GM12891 (cell line): Measurements from ENCODE around the gene PPP1R12B.
"Not testable (repeated sequence)": the region's sequence is repeated elsewhere in the genome, so short reads cannot be mapped to it uniquely, and the experiment has no call there.

ENCODE experiments used
- DNase-seq: peaks from one replicate; pipeline ENCODE4 v3.0.0; 2011; ENCODE audit warnings: low spot score; ENCODE audit not compliant: insufficient read length
- FAIRE-seq: peaks from 2 replicates; lab custom pipeline; 2011; peaks lifted over from hg19 to GRCh38; lab: Jason Lieb, UNC
- PAX5 ChIP-seq: IDR thresholded peaks from 2 replicates; pipeline ENCODE4 v1.6.1; 2011; ENCODE audit warnings: low read length, moderate library complexity, mild to moderate bottlenecking; ENCODE audit not compliant: insufficient read depth, severe bottlenecking
- POLR2A ChIP-seq: IDR thresholded peaks from 2 replicates; pipeline ENCODE4 v1.6.1; 2011; ENCODE audit warnings: low read depth, low read length, control low read depth
- POLR2AphosphoS5 ChIP-seq: IDR thresholded peaks from 2 replicates; pipeline ENCODE4 v1.6.1; 2011; ENCODE audit warnings: low read depth, low read length, control low read depth
- POU2F2 ChIP-seq: IDR thresholded peaks from 2 replicates; pipeline ENCODE4 v1.6.1; 2011; ENCODE audit warnings: low read depth, mild to moderate bottlenecking, control low read depth, low read length, moderate library complexity
- SPI1 ChIP-seq: IDR thresholded peaks from 2 replicates; pipeline ENCODE4 v1.6.1; 2011; ENCODE audit warnings: low read depth, low read length, control low read depth
- TAF1 ChIP-seq: IDR thresholded peaks from 2 replicates; pipeline ENCODE4 v1.6.1; 2011; ENCODE audit warnings: low read depth, low read length, control low read depth

The PPP1R12B gene

DNA sequence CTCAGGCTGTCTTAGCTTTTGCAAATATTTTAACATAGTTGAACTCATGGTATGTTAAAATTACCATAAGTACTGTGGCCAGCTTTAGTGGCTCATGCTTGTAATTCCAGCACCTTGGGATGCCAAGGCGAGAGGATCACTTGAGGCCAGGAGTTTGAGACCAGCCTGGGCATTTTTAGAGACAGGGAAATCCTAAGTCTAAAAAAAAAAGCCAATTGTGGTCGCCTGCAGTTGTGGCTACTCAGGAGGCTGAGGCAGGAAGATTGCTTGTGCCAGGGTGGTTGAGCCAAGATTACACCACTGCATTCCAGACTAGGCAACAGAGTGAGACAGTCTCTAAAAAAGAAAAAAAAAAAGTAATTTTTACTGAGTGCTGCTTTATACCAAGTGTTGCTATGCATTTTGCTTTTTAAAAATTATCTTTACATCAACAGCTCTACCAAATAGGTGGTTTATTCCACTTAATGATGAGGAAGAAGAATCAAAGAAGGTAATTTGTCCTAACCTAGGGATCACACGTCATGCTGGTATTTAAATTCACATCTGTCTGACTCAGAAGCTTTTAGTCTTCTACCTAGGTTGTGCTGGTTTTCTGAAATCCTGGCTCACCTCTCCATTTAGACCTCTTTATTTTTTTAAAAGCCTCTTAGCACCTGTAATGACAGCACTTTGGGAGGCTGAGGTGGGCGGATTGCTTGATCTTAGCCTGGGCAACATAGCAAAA is 16.8 kb downstream of the PPP1R12B start:
- TF ChIP-seq POU2F2 (no peak), POLR2A (no peak), TAF1 (no peak)
- FAIRE-seq, result no peak
- DNase-seq, result no peak

DNA sequence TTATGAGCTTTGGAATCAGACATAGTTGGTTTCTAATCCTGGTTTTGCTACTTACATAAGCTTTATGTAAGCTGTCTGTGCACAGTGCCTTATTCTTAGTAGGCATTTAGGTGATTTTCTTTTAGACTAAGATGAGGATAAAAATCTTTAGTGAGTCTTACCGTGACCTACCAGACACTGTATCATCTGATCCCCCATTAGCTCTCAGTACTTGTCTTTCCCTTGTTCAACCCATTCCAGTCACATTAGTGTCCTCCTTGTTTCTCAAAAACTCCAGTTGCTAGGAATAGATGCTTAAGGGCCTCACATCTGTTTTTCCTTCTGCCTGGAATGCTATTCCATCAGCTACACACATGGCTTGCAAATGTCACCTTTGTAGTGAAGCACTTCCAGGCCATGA is 18.8 kb downstream of the PPP1R12B start:
- FAIRE-seq (no peak), DNase-seq (no peak)
- TF ChIP-seq SPI1 (no peak), POU2F2 (no peak), POLR2AphosphoS5 (no peak), TAF1 (no peak), POLR2A (no peak), PAX5 (no peak)

DNA sequence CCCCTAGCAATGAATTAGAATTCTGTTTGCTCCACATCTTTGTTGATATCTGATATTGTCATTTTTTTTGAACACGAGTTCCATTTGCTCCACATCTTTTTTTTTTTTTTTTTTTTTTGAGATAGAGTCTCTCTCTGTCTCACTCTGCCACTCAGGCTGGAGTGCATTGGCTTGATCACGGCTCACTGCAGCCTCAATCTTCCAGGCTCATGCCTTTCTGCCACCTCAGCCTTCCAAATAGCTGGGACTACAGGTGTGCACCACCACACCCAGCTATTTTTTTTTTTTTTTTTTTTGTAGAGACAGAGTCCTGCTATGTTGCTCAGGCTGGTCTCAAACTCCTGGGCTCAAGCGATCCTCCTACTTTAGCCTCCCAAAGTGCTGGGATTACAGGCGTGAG is 22.4 kb downstream of the PPP1R12B start:
- DNase-seq, FAIRE-seq: not testable (repeated sequence)

DNA sequence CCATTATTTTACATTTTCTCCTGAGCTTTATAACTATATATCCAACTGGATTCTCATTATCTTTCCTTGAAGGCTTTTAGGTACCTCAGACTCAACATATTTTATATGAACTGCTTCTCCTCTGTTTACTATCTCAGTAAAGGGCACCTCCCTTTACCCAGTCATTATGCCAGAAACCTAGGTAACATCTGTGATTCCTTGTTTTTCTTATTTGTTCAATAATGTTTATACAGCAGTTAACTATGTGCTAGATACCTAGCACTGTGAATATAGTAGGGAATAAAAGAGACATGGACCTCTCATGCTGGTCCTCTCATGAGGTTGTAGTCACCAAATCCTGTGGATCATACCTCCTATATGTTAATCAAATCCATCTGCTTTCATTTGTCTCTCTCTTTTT is 25.6 kb downstream of the PPP1R12B start:
- no peak for TF ChIP-seq SPI1
- TF ChIP-seq POU2F2, result no peak
- TF ChIP-seq TAF1, result no peak
- no peak for TF ChIP-seq PAX5
- no peak for TF ChIP-seq POLR2AphosphoS5
- TF ChIP-seq POLR2A, result no peak
- FAIRE-seq (no peak), DNase-seq (no peak)

DNA sequence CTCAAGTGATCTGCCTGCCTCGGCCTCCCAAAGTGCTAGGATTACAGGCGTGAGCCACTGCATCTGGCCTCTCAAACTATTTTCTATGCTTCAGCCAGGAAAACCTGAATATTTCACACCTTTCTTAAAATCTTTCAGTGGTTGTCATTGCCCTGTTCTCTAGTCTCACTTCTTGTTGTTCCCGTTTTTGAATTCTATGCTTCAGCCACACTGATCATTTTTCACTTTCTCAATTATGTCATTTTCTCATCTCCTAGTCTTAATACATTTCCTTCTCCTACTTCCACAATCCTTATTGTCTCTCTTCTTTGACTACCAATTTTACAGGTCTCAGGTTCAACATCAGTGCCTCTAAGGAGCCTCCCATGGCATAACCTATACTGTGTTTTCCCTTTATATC is 26.7 kb downstream of the PPP1R12B start:
- not testable (repeated sequence) for FAIRE-seq, DNase-seq
- peak; percentile 29; the same call in 1 of the 2 replicates for TF ChIP-seq SPI1

DNA sequence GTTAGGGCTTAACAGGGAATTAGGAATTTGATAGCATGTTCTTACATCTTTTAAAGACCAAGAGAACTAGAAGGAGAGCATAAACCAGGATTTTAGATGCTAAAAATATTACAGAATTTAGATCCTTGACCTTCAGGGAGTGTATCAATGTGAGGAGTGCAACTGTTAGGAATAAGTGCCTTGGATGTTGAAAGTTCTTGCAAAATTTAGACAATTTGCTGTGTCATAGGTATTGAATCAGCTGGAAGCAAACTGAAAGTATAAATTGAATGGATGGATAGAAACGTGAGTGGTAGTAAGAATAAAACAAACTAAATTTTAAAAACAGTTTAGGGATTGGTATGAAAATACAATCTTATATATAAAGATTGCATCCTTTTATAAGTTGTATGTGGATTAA is 27.7 kb downstream of the PPP1R12B start:
- no peak for TF ChIP-seq POLR2AphosphoS5
- DNase-seq, result no peak
- FAIRE-seq, result no peak

DNA sequence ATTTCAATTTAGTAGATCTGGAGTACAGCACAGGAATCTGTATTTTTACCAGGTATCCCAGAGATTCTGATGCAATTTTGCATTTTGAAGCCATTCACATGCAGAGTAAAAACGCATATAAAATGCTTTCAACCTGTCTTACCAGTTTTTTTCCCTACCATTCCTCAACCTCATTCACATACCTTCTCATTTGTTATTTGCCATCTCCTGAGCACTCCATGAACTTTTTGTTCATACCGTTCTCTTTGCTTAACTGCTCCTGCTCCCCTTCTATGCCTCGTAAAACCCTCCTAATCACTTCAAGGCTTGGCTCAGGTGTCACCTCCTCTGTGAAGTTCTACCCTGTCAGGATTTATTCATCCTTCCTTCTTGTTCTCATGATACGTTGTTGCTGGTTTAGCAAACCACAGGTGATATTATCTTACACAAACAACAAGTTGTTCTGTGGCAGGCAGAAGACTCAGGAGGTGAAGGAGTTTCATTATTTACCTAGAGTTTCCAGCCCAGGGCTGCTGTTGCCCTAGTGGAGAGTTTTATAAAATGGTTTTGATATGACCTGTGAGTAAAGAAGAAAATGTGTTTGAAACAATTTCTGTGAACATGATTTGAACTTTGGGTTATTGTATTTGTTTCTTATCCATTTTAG is 31.5 kb downstream of the PPP1R12B start:
- not testable (repeated sequence) for FAIRE-seq, DNase-seq

DNA sequence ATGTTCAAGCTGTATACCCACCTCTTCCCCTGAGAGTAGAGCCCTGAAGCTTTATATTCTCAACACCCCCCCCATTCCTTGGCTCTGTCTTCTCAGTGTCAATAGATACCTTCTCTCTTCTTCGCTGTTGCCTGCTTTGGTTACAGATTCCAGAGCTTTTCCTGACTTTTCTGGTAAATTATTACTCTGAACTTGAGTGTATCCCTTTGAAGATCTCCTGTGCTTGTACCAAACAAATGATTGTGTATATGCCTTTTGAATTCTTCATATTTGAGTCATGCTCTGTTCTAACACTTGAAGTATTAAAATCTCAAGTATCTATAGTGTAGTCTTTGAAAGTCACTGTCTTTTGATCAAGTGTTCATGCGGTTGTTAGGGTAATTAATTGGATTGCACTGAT is 32.0 kb downstream of the PPP1R12B start:
- not testable (repeated sequence) for FAIRE-seq, DNase-seq

DNA sequence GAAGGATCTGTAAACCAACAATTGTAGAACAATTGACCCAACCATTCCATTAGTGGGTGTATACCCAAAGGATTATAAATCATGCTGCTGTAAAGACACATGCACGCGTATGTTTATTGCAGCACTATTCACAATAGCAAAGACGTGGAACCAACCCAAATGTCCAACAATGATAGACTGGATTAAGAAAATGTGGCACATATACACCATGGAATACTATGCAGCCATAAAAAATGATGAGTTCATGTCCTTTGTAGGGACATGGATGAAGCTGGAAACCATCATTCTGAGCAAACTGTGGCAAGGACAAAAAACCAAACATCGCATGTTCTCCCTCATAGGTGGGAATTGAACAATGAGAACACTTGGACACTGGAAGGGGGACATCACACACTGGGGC is 33.4 kb downstream of the PPP1R12B start:
- not testable (repeated sequence) for DNase-seq, FAIRE-seq

DNA sequence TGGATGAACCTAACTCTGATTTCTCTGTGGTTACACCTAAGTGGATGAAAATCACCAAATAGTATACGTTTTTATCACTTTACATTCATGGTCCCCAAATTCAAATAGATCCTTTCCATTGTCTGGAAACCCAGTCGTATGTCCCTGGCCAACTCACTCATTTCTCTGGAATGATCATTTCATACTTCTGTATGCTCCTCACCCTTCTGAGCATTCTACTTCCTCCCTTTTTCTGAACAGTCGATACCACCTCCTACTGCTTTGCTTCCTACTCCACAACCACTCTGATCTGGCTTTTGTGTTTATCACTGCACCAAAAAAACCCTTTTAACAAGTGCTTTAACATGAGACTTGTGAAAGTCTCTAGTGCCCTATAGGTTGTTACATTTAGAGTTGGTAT is 47.3 kb downstream of the PPP1R12B start:
- not testable (repeated sequence) for FAIRE-seq

DNA sequence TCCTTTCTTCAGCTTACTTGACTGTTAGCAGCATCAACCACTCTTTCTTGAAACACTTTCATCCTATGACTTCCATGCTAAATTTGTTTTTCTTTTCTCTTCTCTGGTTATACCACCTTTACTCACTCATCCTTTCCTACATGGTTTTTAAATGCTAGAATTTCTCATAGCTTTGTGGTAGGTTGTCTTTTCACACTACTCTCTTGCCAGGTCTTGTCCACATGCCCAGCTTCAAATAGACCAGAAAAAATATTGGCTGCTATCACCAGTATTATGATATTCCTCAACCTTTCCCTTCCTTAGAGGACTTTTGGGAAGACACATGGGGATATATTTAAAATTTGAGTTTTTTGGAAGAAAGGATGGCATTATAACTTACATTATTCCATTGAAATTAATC is 48.8 kb downstream of the PPP1R12B start:
- TF ChIP-seq SPI1 (no peak), POLR2A (no peak), TAF1 (no peak), PAX5 (no peak), POU2F2 (no peak), POLR2AphosphoS5 (no peak)
- FAIRE-seq, result no peak
- DNase-seq, result no peak

More for the DNA sequence above, 47.3 kb downstream of the PPP1R12B start:
- not testable (repeated sequence) for DNase-seq

DNA sequence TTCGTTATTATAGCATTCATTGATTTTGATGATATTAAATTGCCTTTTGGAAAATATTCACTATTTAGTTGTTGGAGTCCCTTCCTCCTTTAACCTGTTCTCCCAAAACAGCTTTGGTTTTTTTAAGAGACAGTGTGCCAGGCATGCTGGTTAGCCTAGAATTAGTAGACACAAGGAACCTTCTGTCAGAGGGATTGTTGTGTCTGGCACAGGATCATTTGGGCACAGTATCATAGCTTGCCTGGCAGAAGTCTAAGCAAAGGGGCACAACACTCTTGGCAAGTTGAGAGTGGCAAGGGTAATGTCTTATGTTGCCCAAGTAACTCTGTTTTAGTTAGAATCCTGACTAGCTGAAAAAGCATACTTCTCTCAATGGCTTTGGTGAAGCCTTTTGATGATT is 49.9 kb downstream of the PPP1R12B start:
- not testable (repeated sequence) for DNase-seq, FAIRE-seq

DNA sequence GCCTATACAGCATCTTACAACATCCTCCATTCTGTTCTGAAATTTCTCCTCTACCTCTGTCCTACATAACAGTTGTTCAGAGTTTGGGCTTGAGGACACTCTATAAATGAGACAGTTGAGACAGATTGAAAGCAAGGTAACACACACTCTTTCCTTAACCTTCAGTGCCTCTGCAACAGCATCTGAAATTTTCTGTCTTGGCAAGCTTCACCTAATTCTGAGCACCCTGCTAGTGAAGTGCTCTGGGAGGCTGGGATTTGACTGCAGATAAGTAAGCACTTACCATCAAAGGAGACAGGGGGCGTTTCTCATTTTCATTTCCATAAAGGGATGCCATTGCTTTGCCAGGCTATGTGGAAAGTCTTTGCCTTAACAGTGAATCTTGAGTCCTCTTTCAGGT is 53.3 kb downstream of the PPP1R12B start:
- FAIRE-seq, result peak; percentile 59

DNA sequence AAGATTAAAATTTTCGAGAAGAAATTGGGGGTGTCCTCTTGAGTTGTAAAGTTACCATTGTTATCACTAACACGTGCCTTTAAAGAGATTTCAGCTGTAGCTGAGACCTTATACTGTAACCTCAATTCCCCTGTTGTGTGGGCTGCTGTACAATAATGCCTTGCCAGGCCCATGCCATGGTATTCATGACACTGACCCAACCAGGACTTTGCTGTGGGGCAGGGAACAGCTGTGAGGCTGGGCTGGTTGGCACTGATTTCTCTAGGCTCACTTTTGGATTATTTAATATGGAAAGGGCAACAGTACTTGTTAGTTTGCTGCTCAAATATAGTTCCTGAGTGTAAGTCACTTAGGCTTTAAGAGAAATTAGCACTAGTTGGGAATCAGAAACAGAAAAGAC is 54.9 kb downstream of the PPP1R12B start:
- DNase-seq, FAIRE-seq: not testable (repeated sequence)

More for the DNA sequence above, 53.3 kb downstream of the PPP1R12B start:
- DNase-seq, result not testable (repeated sequence)
